Measurements from ENCODE around the gene ZNF132. TPM values are rescaled to one million over a fixed set of nuclear protein-coding genes. Genes with fewer than 3 reads are reported as not detected.
A peak's percentile ranks its signal among the peaks of the same experiment; 100 is the strongest.

The ZNF132 gene
- total and polyA plus RNA-seq, 2 experiments from 2014 or later: 2.2 to 5.2 TPM

DNA sequence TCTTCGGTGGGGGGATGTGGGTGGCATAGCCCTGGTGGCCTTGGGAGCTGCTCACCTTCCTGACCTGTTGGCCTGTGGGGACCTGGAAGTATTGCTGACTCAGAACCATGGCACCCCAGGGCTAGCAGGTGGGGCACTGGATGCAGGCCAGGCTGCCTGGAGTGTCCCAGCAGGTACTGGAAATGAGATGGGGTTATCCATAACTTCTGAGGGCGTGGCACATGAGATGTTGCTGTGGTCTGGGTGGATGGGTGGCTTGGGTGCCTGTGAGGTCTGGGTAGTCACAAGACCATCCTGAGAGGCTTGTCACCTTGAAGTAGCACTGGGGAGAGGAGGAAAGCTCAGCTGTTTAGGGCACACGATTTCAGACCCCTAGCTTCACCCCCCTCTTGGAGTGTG lies 45.1 kb downstream of the ZNF132 start:
- H3K4me2 ChIP-seq: no peak overlapping the region
- no peak overlapping the region; the same call in 1 of the 2 replicates for H3K4me3 ChIP-seq
- peaks cover 5% of the 10 kb centered on the region; the same call in 1 of the 2 replicates for H3K4me1 ChIP-seq (ENCODE audit: insufficient read depth)
- H3K4me3 Mint-ChIP-seq: peak overlapping the region; percentile 13; the same call in 1 of the 3 replicates
- no peak overlapping the region for H2AFZ ChIP-seq
- H3K27ac Mint-ChIP-seq: peak overlapping the region; percentile 23; the same call in 1 of the 2 replicates
- H4K20me1 ChIP-seq (replicated peaks; ENCODE audit: insufficient read depth): peaks cover 24% of the 10 kb centered on the region
- peaks cover 17% of the 10 kb centered on the region for H3K27me3 ChIP-seq (ENCODE audit: insufficient read depth)
- peaks cover 32% of the 10 kb centered on the region for H3K36me3 ChIP-seq (ENCODE audit: insufficient read depth)
- H3K36me3 Mint-ChIP-seq (ENCODE audit: low read depth): peaks cover 53% of the 10 kb centered on the region
- H3K4me1 Mint-ChIP-seq: peaks cover 10% of the 10 kb centered on the region
- no peaks in the 10 kb centered on the region for H3K9me3 Mint-ChIP-seq
- no peak for ATAC-seq
- 0 out of 2 replicates have a peak overlapping the region, but pooled peaks have one; percentile 45 for H3K27ac ChIP-seq (ENCODE audit: low read depth)
- TF ChIP-seq CREB1 (CRISPR knock-in tag; IDR thresholded peaks at IDR 0.05; ENCODE audit: low read depth): no peak
- no peak for TF ChIP-seq EZH2phosphoT487 (IDR thresholded peaks at IDR 0.05; ENCODE audit: unreplicated experiment)
- TF ChIP-seq, protein P1, sequence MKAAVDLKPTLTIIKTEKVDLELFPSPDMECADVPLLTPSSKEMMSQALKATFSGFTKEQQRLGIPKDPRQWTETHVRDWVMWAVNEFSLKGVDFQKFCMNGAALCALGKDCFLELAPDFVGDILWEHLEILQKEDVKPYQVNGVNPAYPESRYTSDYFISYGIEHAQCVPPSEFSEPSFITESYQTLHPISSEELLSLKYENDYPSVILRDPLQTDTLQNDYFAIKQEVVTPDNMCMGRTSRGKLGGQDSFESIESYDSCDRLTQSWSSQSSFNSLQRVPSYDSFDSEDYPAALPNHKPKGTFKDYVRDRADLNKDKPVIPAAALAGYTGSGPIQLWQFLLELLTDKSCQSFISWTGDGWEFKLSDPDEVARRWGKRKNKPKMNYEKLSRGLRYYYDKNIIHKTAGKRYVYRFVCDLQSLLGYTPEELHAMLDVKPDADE (IDR thresholded peaks at IDR 0.05): no peak
- TF ChIP-seq JUNB (IDR thresholded peaks at IDR 0.05; ENCODE audit: unreplicated experiment): no peak
- TF ChIP-seq, protein P2, sequence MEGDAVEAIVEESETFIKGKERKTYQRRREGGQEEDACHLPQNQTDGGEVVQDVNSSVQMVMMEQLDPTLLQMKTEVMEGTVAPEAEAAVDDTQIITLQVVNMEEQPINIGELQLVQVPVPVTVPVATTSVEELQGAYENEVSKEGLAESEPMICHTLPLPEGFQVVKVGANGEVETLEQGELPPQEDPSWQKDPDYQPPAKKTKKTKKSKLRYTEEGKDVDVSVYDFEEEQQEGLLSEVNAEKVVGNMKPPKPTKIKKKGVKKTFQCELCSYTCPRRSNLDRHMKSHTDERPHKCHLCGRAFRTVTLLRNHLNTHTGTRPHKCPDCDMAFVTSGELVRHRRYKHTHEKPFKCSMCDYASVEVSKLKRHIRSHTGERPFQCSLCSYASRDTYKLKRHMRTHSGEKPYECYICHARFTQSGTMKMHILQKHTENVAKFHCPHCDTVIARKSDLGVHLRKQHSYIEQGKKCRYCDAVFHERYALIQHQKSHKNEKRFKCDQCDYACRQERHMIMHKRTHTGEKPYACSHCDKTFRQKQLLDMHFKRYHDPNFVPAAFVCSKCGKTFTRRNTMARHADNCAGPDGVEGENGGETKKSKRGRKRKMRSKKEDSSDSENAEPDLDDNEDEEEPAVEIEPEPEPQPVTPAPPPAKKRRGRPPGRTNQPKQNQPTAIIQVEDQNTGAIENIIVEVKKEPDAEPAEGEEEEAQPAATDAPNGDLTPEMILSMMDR (conservative IDR thresholded peaks at IDR 0.05; ENCODE audit: low read depth in 2 of 2): no peak
- TF ChIP-seq NANOG (IDR thresholded peaks at IDR 0.05; ENCODE audit: borderline replicate concordance): no peak
- no peak for TF ChIP-seq EZH2 (IDR thresholded peaks at IDR 0.05; ENCODE audit: low read depth, unreplicated experiment)
- no peak for TF ChIP-seq ZNF114 (CRISPR knock-in tag; IDR thresholded peaks at IDR 0.05)
- DNase-seq (ENCODE audit: low spot score): no peak
- peaks cover 29% of the 10 kb centered on the region for H3K27me3 Mint-ChIP-seq (ENCODE audit: insufficient read depth, low read depth, poor library complexity)
- no peaks in the 10 kb centered on the region for H3K9me2 ChIP-seq (ENCODE audit: insufficient read depth)
- H3F3A ChIP-seq (replicated peaks; ENCODE audit: low read depth): peaks cover 61% of the 10 kb centered on the region
- H3K79me2 ChIP-seq (replicated peaks; ENCODE audit: insufficient read depth): peaks cover 22% of the 10 kb centered on the region

DNA sequence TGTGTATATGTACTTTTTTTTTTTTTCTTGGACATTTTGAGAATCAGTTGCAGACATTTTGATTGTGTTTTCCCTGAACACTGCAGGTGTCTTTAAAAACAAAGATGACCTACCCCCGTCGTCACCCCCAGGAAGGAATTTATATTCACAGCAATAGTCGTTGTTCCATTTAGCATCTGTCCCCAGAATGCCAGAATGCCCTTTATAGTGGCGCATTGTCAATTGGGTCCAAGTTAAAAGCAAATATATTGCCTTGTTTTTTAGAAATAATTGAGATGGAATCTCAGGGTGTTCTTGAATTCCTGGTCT lies 46.3 kb downstream of the ZNF132 start:
- H3K36me3 Mint-ChIP-seq (ENCODE audit: low read depth): peaks cover 64% of the 10 kb centered on the region
- H3K27ac Mint-ChIP-seq: no peak overlapping the region
- H3K9me2 ChIP-seq (ENCODE audit: insufficient read depth): no peaks in the 10 kb centered on the region

More for the DNA sequence above, 46.3 kb downstream of the ZNF132 start:
- no peak overlapping the region for H3K4me2 ChIP-seq
- H3K27me3 ChIP-seq (ENCODE audit: insufficient read depth): peaks cover 17% of the 10 kb centered on the region
- H3K27ac ChIP-seq (ENCODE audit: low read depth): 0 out of 2 replicates have a peak overlapping the region, but pooled peaks have one; percentile 45
- Mint-ChIP-seq H3K4me3 (peak overlapping the region; percentile 5; the same call in 1 of the 3 replicates), H3K4me1 (peaks cover 17% of the 10 kb centered on the region), H3K9me3 (no peaks in the 10 kb centered on the region), H3K27me3 (ENCODE audit: insufficient read depth, low read depth, poor library complexity) (peaks cover 23% of the 10 kb centered on the region)
- no peak overlapping the region for H2AFZ ChIP-seq
- DNase-seq (ENCODE audit: low spot score) (no peak), ATAC-seq (no peak)
- H3F3A ChIP-seq (replicated peaks; ENCODE audit: low read depth): peaks cover 67% of the 10 kb centered on the region
- H3K79me2 ChIP-seq (replicated peaks; ENCODE audit: insufficient read depth): peaks cover 33% of the 10 kb centered on the region
- H3K4me1 ChIP-seq (ENCODE audit: insufficient read depth): peaks cover 5% of the 10 kb centered on the region; the same call in 1 of the 2 replicates
- TF ChIP-seq EZH2 (IDR thresholded peaks at IDR 0.05; ENCODE audit: low read depth, unreplicated experiment) (no peak), JUNB (IDR thresholded peaks at IDR 0.05; ENCODE audit: unreplicated experiment) (no peak), ZNF331 (CRISPR knock-in tag; IDR thresholded peaks at IDR 0.05; ENCODE audit: low read depth) (no peak), POLR2AphosphoS5 (IDR thresholded peaks at IDR 0.05; ENCODE audit: low read depth) (no peak), ZNF114 (CRISPR knock-in tag; IDR thresholded peaks at IDR 0.05) (no peak), NANOG (IDR thresholded peaks at IDR 0.05; ENCODE audit: borderline replicate concordance) (no peak)
- TF ChIP-seq, protein P2 (conservative IDR thresholded peaks at IDR 0.05; ENCODE audit: low read depth in 2 of 2): no peak
- no peak overlapping the region for H3K4me3 ChIP-seq
- H4K20me1 ChIP-seq (replicated peaks; ENCODE audit: insufficient read depth): peaks cover 32% of the 10 kb centered on the region
- peaks cover 43% of the 10 kb centered on the region for H3K36me3 ChIP-seq (ENCODE audit: insufficient read depth)
